HG03060 (cell line): Measurements from ENCODE around the gene FUT8.
"Not testable (repeated sequence)": the region's sequence is repeated elsewhere in the genome, so short reads cannot be mapped to it uniquely, and the experiment has no call there.

ENCODE experiments used
- ATAC-seq: cut with Tn5 transposase; IDR thresholded peaks from one replicate; pipeline ENCODE4 v1.9.1; 2021; ENCODE audit warnings: low read depth, moderate number of reproducible peaks; ENCODE audit not compliant: unreplicated experiment

Gene FUT8

DNA sequence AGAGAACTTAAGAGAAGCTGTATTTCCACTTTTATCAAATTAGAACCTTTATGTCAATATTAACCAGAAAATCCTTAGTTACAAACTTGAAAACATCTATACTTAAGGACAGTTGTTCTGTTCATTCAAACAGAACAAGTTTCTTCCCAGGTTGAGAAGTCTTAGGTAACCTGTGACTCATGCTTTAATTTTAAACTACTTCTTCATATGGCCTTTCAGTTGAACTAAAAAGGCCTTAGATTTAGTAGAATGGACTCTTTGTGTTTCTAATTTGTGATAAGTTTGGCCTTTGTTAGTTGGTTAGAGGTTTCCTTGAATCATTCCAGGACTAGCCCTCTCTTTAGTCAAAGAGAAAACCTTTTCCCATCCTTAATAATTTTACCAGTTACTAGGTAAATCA lies 274.2 kb downstream of the FUT8 start:
- ATAC-seq = no peak

DNA sequence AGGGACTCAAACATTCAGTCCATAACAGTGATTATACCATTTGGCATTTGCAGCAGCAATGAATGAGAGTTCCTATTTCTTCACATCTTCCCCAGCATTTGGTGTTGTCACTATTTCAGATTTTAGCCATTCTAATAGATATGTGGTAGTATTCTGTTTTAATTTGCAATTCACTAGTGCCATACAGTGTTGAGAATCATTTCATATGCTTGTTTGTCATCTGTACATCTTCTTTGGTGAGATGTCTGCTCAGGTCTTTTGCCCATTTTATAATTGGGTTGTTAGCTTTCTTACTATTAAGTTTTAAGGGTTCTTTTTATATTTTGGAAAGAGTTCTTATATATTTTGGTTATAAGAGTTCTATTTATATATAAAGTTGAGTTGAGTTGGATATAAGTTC lies 276.5 kb downstream of the FUT8 start:
- ATAC-seq = no peak

DNA sequence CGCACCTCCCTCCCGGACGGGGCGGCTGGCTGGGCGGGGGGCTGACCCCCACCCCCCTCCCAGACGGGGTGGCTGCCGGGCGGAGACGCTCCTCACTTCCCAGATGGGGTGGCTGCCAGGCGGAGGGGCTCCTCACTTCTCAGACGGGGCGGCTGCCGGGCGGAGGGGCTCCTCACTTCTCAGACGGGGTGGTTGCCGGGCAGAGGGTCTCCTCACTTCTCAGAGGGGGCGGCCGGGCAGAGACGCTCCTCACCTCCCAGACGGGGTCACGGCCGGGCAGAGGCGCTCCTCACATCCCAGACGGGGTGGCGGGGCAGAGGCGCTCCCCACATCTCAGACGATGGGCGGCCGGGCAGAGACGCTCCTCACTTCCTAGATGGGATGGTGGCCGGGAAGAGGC lies 280.0 kb downstream of the FUT8 start:
- ATAC-seq = not testable (repeated sequence)

GRCh38 chr14:65696801-65697200 lies 284.3 kb downstream of the FUT8 start:
- ATAC-seq = no peak

DNA sequence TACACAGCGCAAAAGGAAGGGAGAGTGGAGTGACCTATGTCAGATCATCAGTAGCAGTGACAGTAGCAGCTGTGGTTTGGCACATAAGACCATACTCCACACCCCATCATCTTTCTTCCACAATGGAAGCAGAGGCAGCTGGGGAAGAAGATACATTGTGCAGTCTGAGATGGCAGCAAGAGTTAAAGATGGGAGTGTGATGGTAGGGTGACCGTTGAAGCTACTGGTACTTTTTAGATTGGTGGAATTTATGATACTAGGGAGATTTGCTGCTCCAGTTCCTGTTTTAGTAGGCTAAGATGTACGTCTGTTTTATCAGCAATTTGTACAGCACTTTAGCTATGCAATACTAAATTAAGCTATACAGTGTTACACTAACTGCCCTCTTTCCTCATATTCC lies 291.0 kb downstream of the FUT8 start:
- ATAC-seq = no peak

- ATAC-seq = no peak
Observed at GRCh38 chr14:65703996-65704395, 291.5 kb downstream of the FUT8 start.

GRCh38 chr14:65704437-65704836 lies 291.9 kb downstream of the FUT8 start:
- ATAC-seq = no peak

DNA sequence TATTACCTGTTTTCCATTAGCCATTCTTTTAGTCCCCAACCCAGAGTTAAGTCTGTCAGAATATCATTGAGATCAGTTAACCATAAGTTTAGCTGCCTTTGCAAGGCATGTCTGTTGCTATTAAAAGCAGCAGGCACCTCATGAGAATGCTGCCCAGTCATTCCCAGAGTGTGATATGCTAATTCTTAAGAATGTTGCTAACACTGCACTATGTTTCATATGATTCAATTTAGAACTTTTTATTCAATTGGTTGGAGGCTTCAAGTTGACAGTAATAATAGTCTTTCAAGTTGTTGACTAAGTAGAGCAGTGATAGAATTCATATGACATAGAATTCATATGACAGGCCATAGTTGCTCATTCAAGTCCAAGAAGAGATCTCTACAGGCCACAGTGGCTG lies 292.3 kb downstream of the FUT8 start:
- no peak for ATAC-seq

DNA sequence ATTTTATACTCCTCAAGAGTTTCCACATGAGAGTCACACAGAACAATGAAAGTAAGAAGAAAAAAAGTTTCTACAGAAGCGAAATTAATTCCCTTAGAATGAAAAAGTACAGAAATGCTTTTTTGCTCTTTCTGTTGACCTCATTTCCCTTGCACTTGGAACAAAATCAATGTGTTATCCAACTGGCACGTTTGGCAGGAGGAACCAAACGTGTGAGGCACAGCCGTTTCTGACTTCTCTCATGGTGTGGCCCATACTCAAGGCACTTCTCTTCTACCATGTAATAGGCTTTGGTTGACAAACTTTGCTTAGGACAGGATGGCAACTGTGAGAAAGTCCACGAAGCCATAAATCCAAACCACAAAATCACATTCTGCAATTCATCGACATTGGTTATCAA lies 297.0 kb downstream of the FUT8 start:
- ATAC-seq = no peak

DNA sequence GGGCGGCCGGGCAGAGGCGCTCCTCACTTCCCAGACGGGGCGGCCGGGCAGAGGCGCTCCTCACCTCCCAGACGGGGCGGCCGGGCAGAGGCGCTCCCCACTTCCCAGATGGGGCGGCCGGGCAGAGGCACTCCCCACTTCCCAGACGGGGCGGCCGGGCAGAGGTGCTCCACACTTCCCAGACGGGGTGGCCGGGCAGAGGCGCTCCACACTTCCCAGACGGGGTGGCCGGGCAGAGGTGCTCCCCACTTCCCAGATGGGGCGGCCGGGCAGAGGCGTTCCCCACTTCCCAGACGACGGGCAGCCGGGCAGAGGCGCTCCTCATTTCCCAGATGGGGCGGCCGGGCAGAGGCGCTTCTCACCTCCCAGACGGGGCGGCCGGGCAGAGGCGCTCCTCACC lies 304.3 kb downstream of the FUT8 start:
- not testable (repeated sequence) for ATAC-seq

GRCh38 chr14:65717384-65717915 lies 304.9 kb downstream of the FUT8 start:
- not testable (repeated sequence) for ATAC-seq

DNA sequence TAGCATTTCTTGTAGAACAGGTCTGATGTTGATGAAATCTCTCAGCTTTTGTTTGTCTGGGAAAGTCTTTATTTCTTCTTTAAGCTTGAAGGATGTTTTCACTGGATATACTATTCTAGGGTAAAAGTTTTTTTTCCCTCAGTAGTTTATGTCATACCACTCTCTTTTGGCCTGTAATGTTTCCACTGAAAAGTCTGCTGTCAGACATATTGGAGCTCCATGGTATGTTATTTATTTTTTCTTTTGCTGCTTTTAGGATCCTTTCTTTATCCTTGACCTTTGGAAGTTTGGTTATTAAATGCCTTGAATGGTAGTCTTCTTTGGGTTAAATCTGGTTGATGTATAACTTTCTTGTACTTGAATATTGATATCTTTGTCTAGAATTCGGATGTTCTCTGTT lies 306.1 kb downstream of the FUT8 start:
- ATAC-seq = no peak

DNA sequence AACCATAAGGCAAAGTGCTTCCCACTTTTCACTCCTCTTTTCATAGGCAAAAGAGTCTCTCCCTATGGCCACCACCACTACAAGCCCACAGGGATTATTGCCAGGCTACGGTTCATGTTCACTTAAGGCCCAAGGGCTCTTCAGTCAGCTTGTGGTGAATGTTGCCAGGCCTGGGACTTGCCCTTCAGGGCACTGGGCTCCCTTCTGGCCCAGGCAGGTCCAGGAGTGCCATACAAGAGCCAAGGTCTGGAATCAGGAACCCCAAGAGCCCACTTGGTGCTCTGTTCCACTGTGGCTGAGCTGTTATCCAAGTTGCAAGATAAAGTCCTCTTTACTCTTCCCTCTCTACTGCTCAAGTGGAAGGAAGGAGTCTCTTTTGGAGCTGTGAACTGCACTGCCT lies 307.6 kb downstream of the FUT8 start:
- no peak for ATAC-seq

DNA sequence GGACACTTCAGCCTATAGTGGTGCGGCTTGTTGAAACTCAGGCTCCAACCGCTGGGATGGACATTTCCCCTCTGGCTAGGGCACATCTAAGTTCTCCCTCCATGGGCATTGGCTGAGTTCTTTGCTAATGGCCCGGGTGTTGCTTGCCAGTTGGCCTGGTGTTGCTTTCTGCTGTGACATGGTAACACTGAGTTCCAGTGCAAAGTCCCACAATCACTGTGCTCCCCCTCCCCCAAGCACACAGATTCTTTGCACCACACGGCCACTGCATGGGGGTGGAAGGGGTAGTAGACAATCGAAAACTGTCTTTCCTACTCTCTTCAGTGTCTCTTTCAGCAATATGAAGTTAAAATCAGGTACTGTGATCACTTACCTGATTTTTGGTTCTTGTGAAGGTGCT lies 308.2 kb downstream of the FUT8 start:
- no peak for ATAC-seq

GRCh38 chr14:65723348-65723747 lies 310.8 kb downstream of the FUT8 start:
- no peak for ATAC-seq

DNA sequence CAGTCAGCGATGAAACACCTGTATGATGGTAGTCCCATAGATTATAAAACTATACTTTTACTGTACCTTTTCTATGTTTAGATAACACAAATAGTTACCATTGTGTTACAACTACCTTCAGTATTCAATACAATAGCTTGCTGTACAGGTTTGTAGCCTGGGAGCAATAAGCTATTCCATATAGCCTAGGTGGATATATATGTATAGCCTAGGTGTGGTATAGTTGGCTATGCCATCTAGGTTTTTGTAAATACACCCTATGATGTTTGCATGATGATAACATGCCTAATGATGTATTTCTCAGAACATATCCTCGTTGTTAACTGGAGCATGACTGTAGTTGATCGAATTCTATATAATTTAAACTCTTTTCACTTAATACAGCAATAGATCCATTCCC lies 316.1 kb downstream of the FUT8 start:
- ATAC-seq = no peak

DNA sequence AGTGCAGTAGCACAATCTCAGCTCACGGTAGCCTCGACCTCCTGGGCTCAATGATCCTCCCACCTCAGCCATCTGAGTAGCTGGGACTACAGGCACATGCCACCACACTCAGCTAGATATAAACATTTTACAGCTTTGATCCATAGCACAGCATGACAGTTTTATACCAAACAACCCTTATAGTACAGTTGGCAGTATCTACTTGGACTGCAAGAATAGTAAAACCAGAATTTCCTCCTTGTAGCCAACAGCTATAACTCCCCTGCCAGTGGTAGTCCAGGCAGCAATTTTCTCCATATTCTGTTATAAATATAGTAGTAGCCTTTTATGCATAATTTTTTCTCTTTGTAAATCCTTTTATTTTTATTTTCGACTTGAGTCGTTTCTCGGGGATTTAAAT lies 317.0 kb downstream of the FUT8 start:
- no peak for ATAC-seq

DNA sequence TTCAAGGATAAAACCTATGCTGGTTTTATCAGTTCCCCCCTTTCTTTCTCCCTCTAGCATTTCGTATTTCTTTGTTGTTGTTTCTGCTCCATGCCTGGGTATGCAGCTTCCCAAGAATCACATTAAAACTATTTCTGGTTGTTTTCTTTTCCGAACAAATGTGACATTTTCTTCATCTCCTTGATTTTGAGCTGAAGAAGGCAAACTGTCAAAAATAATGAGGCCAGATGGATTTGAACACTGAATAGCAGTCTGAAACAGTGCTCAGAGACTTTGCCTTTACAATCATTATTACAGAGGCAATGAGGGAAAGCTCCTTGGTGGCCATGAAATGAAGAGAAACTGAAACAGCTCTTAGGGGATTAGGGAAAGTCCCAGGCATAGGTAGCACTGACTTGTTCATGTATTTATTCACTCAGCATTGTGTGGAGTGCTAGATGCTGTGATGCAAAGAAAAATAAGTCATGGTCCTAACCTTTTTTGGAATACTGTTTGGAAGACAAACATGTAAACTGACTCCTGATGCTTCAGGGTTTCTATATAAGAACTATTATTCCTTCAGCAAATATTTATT lies 319.5 kb downstream of the FUT8 start:
- ATAC-seq = no peak

DNA sequence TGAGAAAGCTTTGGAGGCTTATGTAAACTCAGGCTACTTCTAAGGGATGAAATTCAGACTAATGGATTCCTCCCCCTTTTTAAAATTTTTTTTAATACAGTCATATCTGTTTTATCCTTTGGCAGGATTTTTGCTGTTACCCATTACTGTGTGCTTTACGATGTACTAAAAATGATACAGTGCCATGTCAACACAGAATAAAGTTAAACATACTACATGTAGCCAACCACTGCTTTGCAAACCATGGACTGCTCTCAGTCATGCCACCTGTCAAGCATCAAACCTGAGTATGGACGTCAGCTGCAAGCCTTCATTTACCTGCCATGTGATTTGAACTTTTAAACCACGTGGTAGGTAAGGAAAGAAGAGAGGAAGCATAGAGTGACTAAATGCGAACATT lies 325.8 kb downstream of the FUT8 start:
- no peak for ATAC-seq

DNA sequence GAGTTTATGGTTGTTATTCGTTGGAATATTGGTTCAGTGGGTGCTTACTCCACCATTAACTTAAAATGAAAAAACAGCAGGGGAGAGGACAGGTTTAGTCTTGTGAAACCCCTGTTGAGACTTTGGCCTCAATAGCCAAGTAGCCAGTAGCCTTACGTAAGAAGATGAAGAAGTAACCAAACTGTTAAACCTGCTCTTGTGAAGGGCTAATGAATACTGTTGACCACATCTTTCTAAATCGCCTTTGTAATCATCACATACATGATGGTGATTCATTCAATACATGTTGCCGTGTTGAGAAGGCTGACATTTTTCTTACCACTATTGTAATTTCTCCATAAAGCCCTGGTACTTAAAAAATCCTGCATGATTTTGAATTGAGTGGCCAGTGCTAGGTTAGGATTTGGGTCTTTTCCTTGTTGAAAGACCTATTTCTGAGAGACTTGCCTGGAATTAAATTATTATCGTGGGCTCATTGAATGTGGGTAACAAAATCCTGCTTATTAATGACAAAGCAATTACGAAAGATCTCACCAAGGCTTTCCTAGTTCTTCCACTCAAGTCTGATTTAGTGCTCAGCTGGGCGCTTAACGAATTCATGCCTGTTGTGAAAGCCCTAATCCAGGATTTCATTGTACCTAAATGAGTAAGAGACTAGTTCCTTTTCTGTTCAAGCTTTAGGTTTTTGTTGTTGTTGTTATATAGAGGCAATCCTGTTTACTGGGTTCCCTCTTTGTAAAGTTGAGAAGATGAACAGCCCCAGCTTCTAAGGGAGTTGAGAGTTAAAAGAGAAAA lies 333.1 kb downstream of the FUT8 start:
- no peak for ATAC-seq

DNA sequence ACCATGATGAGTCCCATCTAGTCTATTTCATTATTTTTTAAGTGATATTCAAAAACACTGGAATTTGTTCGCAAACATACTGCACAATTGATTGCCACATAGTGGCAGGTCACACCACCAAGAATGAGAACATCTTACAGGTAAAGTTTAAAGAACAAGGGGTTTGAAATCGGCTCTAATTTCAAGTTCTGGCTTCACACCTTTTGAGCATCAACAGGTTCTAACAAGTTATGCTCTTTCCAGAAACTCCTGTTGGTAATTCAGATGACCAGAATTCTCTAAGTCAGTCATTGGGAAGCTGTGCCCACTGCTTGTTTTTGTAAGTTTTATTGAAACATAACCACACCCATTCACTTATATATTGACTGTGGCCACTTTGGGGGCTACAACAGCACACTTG lies 336.3 kb downstream of the FUT8 start:
- ATAC-seq = no peak

- no peak for ATAC-seq
Observed at GRCh38 chr14:65749287-65749686, 336.8 kb downstream of the FUT8 start.
